ENCODE data around the gene WASF3. TPM values are rescaled to one million over a fixed set of nuclear protein-coding genes. Genes with fewer than 3 reads are reported as not detected.
A peak's percentile ranks its signal among the peaks of the same experiment; 100 is the strongest.

WASF3 gene
- 3.8 and 6.8 TPM in 2 replicates for total RNA-seq

GRCh38 chr13:26557393-26558073 is at the start of gene WASF3:
Gene WASF3, plus strand, starts transcription at chr13:26557683. Its CDS starts 84,588 bp downstream, at chr13:26642271.
- DNase-seq (ENCODE audit: low read depth), result peak; percentile 69

GRCh38 chr13:26508885-26509284 is 48.6 kb upstream of the WASF3 start:
- no peak for DNase-seq (ENCODE audit: low read depth)

- DNase-seq (ENCODE audit: low read depth), result no peak
These were observed 48.0 kb upstream of the WASF3 start for GRCh38 chr13:26509491-26509890.

GRCh38 chr13:26513931-26514330 is 43.6 kb upstream of the WASF3 start:
- no peak for DNase-seq (ENCODE audit: low read depth)

- DNase-seq (ENCODE audit: low read depth), result no peak
These were observed 41.8 kb upstream of the WASF3 start for GRCh38 chr13:26515721-26516120.

GRCh38 chr13:26517936-26518335 is 39.5 kb upstream of the WASF3 start:
- no peak for DNase-seq (ENCODE audit: low read depth)

GRCh38 chr13:26518451-26518959 is 39.0 kb upstream of the WASF3 start:
- no peak for DNase-seq (ENCODE audit: low read depth)

- no peak for DNase-seq (ENCODE audit: low read depth)
These were observed 34.9 kb upstream of the WASF3 start for GRCh38 chr13:26522571-26522970.

- no peak for DNase-seq (ENCODE audit: low read depth)
These were observed 34.5 kb upstream of the WASF3 start for GRCh38 chr13:26523007-26523406.

GRCh38 chr13:26525528-26525927 is 32.0 kb upstream of the WASF3 start:
- DNase-seq (ENCODE audit: low read depth), result no peak

GRCh38 chr13:26526702-26527216 is 30.7 kb upstream of the WASF3 start:
- no peak for DNase-seq (ENCODE audit: low read depth)

- DNase-seq (ENCODE audit: low read depth), result no peak
These were observed 29.0 kb upstream of the WASF3 start for GRCh38 chr13:26528527-26528926.

GRCh38 chr13:26529441-26529840 is 28.0 kb upstream of the WASF3 start:
- peak; percentile 49 for DNase-seq (ENCODE audit: low read depth)

- no peak for DNase-seq (ENCODE audit: low read depth)
These were observed 25.7 kb upstream of the WASF3 start for GRCh38 chr13:26531742-26532141.

- DNase-seq (ENCODE audit: low read depth), result no peak
These were observed 23.3 kb upstream of the WASF3 start for GRCh38 chr13:26534036-26534726.

- peak; percentile 22 for DNase-seq (ENCODE audit: low read depth)
These were observed 18.8 kb upstream of the WASF3 start for GRCh38 chr13:26538363-26539317.

- DNase-seq (ENCODE audit: low read depth), result no peak
These were observed 17.7 kb upstream of the WASF3 start for GRCh38 chr13:26539738-26540292.

GRCh38 chr13:26540334-26540733 is 17.1 kb upstream of the WASF3 start:
- no peak for DNase-seq (ENCODE audit: low read depth)

GRCh38 chr13:26541041-26541440 is 16.4 kb upstream of the WASF3 start:
- no peak for DNase-seq (ENCODE audit: low read depth)

- no peak for DNase-seq (ENCODE audit: low read depth)
These were observed 15.6 kb upstream of the WASF3 start for GRCh38 chr13:26541678-26542568.

- DNase-seq (ENCODE audit: low read depth), result no peak
These were observed 12.8 kb upstream of the WASF3 start for GRCh38 chr13:26544707-26545106.
